SK-N-SH treated with all-trans-retinoic acid at 6 μM for 48 hours (cell line): ENCODE data around the gene MAPK12.

Experiments
- ATAC-seq: fragments of 200-7000 bp; cut with Tn5 transposase; 3 replicates; pipeline ENCODE4 v1.9.1; 2020; ENCODE audit warnings: mild to moderate bottlenecking, moderate library complexity
- ARNTL ChIP-seq: fragments of 450-650 bp; formaldehyde crosslinking; IDR thresholded peaks from 2 replicates; pipeline ENCODE4 v1.5.0; 2020; ENCODE audit warnings: low read depth, mild to moderate bottlenecking, moderate library complexity, borderline replicate concordance
- BACH2 ChIP-seq: fragments of 250-450 bp; sonication (Bioruptor Pico); IDR thresholded peaks from 2 replicates; pipeline ENCODE4 v1.9.0; 2021; ENCODE audit warnings: mild to moderate bottlenecking, borderline replicate concordance
- CREB5 ChIP-seq: fragments of 250-450 bp; sonication (Bioruptor Pico); IDR thresholded peaks from 2 replicates; pipeline ENCODE4 v1.5.1; 2020; ENCODE audit warnings: low read depth, mild to moderate bottlenecking, moderate library complexity
- CSRNP3 ChIP-seq: fragments of 250-450 bp; sonication (Bioruptor Pico); IDR thresholded peaks from 2 replicates; pipeline ENCODE4 v1.5.1; 2021; ENCODE audit warnings: mild to moderate bottlenecking, moderate library complexity
- ESRRG ChIP-seq: fragments of 250-450 bp; sonication (Bioruptor Pico); IDR thresholded peaks from 2 replicates; pipeline ENCODE4 v1.6.1; 2021; ENCODE audit warnings: mild to moderate bottlenecking
- GLIS3 ChIP-seq: fragments of 250-450 bp; sonication (Bioruptor Pico); IDR thresholded peaks from 2 replicates; pipeline ENCODE4 v1.5.0; 2020; ENCODE audit warnings: mild to moderate bottlenecking, moderate library complexity
- ISL1 ChIP-seq: fragments of 250-450 bp; sonication (Bioruptor Pico); IDR thresholded peaks from 2 replicates; pipeline ENCODE4 v2.1.2; 2022; ENCODE audit warnings: mild to moderate bottlenecking, moderate library complexity
- OSR1 ChIP-seq: fragments of 250-450 bp; sonication (Bioruptor Pico); IDR thresholded peaks from 2 replicates; pipeline ENCODE4 v1.8.0; 2022; ENCODE audit warnings: moderate library complexity, mild to moderate bottlenecking, inconsistent platforms
- POU6F1 ChIP-seq: fragments of 250-450 bp; sonication (Bioruptor Pico); IDR thresholded peaks from 2 replicates; pipeline ENCODE4 v1.8.0; 2021; ENCODE audit warnings: low read depth, mild to moderate bottlenecking, moderate library complexity, borderline replicate concordance
- RARB ChIP-seq: fragments of 250-450 bp; sonication (Bioruptor Pico); IDR thresholded peaks from 2 replicates; pipeline ENCODE4 v1.8.0; 2021; ENCODE audit warnings: mild to moderate bottlenecking, moderate library complexity
- TCF4 ChIP-seq: fragments of 250-450 bp; sonication (Bioruptor Pico); IDR thresholded peaks from 2 replicates; pipeline ENCODE4 v1.8.0; 2021; ENCODE audit warnings: mild to moderate bottlenecking, moderate library complexity, borderline replicate concordance
- TOX ChIP-seq: fragments of 250-450 bp; sonication (Bioruptor Pico); IDR thresholded peaks from 2 replicates; pipeline ENCODE4 v1.8.0; 2021; ENCODE audit warnings: mild to moderate bottlenecking, moderate library complexity, borderline replicate concordance
- TSHZ2 ChIP-seq: fragments of 250-450 bp; sonication (Bioruptor Pico); IDR thresholded peaks from 2 replicates; pipeline ENCODE4 v1.5.0; 2020; ENCODE audit warnings: mild to moderate bottlenecking, moderate library complexity
- ZC3H10 ChIP-seq: fragments of 250-450 bp; sonication (Bioruptor Pico); IDR thresholded peaks from 2 replicates; pipeline ENCODE4 v1.5.1; 2021; ENCODE audit warnings: mild to moderate bottlenecking, moderate library complexity
- ZFP30 ChIP-seq: fragments of 450-650 bp; formaldehyde crosslinking; IDR thresholded peaks from 2 replicates; pipeline ENCODE4 v1.5.0; 2022; ENCODE audit warnings: mild to moderate bottlenecking, moderate library complexity
- ZNF565 ChIP-seq: fragments of 450-650 bp; formaldehyde crosslinking; conservative IDR thresholded peaks from 2 replicates; pipeline ENCODE4 v1.5.0; 2020; ENCODE audit warnings: low read depth, mild to moderate bottlenecking, moderate library complexity
- ZNF70 ChIP-seq: fragments of 450-650 bp; formaldehyde crosslinking; IDR thresholded peaks from 2 replicates; pipeline ENCODE4 v1.5.0; 2020; ENCODE audit warnings: mild to moderate bottlenecking, moderate library complexity
- ZNF8 ChIP-seq: fragments of 450-650 bp; formaldehyde crosslinking; IDR thresholded peaks from 2 replicates; pipeline ENCODE4 v1.5.0; 2020; ENCODE audit warnings: mild to moderate bottlenecking, moderate library complexity

MAPK12 gene

GRCh38 chr22:50301581-50301991 is 40.1 kb upstream of the MAPK12 start:
- ATAC-seq = no peak
- TF ChIP-seq ZNF565 (CRISPR knock-in tag) (no peak), ZC3H10 (CRISPR knock-in tag) (no peak), TSHZ2 (no peak), ISL1 (CRISPR knock-in tag) (no peak), POU6F1 (CRISPR knock-in tag) (no peak), CSRNP3 (CRISPR knock-in tag) (no peak), GLIS3 (no peak), TCF4 (CRISPR knock-in tag) (no peak), CREB5 (no peak), ARNTL (CRISPR knock-in tag) (no peak), BACH2 (CRISPR knock-in tag) (no peak)

- TF ChIP-seq POU6F1 (CRISPR knock-in tag) (no peak), RARB (CRISPR knock-in tag) (no peak), GLIS3 (no peak), TOX (CRISPR knock-in tag) (no peak), CSRNP3 (CRISPR knock-in tag) (no peak), ZNF70 (CRISPR knock-in tag) (no peak), ISL1 (CRISPR knock-in tag) (no peak), ZNF565 (CRISPR knock-in tag) (no peak), ESRRG (no peak), ZFP30 (CRISPR knock-in tag) (no peak), OSR1 (CRISPR knock-in tag) (no peak), ZNF8 (CRISPR knock-in tag) (no peak)
- no peak for ATAC-seq
Observed at GRCh38 chr22:50300620-50301257, 39.3 kb upstream of the MAPK12 start.
